HG02840 (cell line): ENCODE measurements around the gene PLXDC1.
A peak's percentile ranks its signal among the peaks of the same experiment; 100 is the strongest.

ENCODE experiments used
- ATAC-seq: cut with Tn5 transposase; IDR thresholded peaks from one replicate; pipeline ENCODE4 v1.9.1; 2021; ENCODE audit warnings: mild to moderate bottlenecking, moderate library complexity, moderate number of reproducible peaks; ENCODE audit not compliant: unreplicated experiment, low FRiP score

Gene PLXDC1

DNA sequence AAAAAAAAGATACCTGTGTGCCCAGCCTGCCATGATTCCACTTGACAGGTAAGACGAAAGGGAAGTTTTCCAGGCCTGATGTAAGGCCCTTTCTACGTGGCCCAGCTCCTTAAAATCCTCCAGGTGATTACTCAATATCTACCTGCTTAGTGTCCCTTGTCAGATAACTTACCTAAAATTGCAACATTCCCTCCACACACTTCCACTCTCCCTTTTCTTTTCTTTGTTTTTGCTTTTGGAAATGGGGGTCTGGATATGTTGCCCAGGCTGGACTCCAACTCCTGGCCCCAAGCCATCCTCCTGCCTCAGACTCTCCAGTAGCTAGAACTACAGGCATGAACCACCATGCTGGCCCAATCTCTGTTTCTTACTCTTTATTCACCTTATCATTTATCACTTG, 7.2 kb upstream of the PLXDC1 start:
- no peak for ATAC-seq

DNA sequence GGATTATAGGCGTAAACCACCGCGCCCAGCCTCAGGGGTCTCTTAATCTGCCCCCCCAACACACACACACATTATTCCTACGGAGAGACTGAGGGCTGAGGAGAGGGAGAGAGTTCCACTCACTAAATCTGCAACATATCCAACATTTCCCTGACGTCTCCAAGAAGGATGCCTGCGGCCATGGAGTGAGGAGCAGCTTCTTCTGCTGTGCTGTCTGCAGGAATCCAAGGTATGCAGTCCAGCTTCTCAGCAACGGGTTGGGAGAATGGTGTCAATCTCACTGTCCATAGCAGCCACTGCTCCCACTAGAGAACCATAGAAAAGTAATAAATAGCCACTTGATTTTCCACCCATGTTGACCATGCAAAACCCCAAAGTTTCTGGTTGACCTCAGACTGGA, 5.1 kb upstream of the PLXDC1 start:
- ATAC-seq, result no peak

DNA sequence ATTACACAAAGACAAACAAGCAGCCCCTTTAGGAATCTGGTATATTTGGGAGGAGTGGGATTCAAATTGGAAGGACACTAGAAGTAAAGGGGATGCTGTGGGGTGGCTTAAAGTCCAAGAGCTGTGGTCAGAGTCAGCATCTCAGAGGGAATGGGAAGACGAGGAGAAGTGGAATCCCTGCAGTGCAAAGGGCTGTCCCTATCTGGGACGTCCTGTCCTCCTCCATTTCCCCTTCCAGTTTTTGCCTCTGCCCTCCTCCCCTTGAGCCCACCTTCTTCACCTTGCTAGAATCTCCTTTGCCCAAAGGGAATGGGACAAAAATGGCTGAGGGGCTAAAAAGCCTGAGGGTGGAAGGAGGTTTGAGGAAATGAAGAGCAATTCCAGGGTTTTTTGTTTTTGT, 4.2 kb upstream of the PLXDC1 start:
- no peak for ATAC-seq

DNA sequence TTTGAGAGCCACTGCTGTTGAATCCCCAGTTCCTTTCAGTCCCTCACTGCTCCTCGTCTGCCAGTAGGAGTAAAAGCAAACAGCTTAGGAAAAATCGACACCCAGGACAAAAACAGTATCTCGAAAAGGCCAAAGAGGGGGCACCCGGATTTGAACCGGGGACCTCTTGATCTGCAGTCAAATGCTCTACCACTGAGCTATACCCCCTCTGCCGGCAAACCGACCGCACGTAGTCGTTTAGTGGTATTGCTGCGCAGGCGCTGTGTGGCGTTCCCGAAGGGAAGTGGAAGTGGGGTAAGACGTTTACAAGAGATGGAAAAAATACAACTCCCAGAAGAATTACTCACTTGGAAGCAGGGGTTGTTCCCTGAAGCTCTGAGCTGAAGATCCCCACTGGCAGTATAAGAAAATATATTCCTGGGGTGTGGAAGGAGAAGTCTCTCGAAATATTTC, 2.2 kb upstream of the PLXDC1 start:
- peak; percentile 48 for ATAC-seq

DNA sequence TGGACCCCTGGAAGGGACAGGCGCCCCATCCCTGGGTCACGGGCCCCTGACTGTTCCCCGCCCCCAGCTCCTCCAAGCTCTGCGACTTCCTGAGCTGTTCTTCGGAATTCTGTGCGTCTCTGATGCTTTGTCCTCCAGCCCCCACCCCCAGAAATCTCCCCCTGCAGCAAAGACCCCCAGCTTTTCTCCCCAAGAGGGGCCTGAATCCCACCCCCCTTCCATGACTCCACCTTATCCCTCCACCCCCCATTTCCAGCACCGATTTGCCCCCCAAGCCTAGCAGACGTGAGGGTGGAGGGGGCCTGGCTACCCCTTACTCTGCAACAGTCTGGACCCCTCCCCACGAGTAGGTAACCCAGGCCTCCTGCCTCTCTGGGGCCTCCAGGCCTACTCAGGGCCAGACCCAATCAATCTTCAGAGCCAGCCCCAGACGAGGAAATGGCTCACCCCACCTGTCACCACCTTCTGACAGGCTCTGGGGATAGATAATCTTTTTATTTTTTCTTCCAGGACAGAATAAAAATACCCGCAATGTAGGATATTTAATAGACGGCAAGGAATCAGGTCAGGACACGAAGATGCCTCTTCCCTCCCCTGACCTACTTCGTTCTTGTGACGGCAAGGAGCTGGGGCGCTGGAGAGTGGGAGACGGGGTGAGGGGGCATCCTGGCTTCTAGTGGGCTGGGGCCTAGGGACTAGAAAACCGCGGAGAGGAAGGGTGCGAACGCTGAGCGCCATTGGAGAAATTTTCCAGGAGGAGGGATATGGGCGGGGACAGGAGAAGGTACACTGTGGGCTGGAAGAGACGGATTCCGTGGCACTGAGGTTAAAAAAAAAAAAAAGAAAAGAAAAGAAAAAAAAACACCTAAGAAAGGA, 744 bp upstream of the PLXDC1 start:
- no peak for ATAC-seq

DNA sequence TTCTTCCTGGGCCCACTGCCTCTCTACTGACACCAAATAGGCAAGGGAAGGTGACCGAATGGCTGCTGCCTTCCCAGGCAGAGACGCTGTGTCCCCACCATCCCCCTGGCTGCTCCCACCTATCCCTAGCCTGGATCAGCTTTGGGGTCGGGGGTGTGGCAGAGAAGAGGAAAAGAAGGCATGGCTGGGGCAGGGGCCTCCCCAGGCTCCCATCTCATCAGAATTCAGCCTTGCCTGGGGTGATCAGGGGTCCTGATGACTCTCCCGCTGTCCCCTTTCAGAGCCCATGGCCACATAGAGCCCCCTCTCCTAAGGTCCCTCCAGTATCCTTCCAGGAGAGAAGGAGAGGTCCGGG, 665 bp downstream of the PLXDC1 start:
- no peak for ATAC-seq

DNA sequence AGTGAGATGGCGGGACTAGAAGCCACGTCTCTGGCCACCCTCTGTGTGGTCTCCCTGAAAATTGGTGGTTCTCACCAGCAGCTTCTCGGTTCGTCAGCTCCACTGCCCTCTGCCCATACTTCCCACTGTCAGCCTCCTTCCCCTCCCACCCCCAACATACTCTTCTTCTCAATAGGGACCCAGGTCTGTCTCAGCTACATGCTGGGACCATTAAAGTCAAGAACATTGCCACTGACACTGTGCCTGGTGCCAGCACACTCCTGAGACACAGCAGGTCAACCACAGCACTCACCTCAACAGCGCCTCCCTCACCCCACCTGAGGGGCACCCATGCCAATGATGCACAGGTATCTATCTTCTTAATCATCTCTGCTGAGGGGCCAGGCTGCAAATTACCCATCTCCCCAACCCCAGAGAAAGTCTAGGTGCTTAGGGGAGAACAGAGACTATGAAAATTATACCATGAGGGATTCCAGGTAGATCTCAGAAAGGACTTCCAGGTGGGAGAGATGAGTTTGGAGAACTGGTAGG, 1.3 kb downstream of the PLXDC1 start:
- no peak for ATAC-seq

DNA sequence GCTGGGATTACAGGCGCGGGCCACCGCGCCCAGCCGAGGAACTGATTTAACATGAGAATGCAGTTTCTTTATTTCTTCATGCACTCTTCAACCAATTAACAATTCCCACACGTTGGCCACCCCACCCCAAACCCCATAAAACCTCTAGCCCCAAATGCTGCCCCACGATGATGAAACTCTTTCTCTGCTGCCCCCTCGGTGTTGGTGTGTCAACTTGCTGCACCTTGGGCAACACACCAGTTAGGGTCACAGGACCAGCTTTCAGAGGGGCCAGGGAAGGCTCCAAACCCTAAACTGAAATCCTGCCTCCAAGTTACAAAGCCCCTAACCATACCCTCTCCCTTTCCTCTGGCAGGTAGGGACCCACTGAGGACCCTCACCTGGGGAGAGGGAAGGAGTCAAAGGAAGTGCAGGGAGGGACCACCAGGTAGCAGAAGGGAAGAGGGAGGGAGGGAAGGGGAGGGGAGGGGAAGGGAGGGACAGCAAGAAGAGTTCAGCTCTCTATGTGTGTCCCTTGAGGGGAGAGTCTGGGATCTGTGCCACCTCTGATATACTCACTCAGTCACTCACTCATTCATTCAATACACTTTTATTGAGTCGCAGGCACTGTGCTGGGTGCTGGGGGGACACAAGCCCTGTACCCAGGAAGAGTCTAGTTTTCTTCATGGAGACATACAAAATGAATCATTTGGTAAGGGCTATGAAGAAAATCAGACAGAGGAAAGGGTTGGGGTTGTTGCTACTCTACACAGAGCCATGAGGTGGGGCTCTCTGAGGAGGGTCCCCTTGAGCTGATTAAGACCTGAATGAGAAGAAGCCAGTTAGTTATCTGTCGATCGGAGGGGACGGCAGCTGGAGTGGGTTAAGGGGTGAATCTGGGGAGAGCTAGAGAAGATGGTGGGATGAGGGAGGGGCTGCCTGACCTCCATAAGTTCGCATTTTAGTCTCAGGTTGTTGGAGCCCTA, 3.9 kb downstream of the PLXDC1 start:
- ATAC-seq, result no peak

DNA sequence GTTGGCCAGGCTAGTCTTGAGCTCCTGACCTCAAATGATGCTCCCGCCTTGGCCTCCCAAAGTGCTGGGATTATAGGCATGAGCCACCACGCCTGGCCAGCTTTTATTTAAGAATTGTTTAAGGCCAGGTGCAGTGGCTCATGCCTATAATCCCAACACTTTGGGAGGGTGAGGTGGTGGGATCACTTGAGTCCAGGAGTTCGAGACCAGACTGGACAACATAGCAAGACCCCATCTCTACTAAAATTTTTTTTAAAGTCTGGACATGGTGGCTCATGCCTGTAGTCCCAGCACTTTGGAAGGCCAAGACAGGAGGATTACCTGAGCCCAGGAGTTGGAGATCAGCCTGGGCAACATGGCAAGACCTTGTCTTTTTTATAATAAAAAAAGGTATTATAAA, 5.2 kb downstream of the PLXDC1 start:
- no peak for ATAC-seq

DNA sequence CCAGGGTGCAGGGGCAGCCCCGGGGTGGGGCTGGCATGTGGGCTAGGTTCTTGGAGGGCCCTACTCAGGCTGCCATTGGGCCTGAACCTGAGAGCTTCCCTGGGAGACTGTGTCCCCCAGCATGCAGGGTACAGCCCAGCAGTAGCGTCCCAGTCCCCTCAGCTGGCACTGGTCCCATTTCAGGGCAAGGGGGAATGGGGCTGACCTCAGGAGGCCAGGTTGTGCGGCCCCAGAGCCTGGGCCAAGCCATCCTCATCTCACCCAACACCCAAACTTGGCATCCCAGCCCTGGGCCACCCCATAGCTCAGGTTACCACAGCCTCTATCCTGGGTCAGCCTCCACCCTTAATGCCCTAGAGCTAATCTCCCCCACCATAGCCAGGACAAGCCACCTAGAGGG, 6.3 kb downstream of the PLXDC1 start:
- no peak for ATAC-seq

DNA sequence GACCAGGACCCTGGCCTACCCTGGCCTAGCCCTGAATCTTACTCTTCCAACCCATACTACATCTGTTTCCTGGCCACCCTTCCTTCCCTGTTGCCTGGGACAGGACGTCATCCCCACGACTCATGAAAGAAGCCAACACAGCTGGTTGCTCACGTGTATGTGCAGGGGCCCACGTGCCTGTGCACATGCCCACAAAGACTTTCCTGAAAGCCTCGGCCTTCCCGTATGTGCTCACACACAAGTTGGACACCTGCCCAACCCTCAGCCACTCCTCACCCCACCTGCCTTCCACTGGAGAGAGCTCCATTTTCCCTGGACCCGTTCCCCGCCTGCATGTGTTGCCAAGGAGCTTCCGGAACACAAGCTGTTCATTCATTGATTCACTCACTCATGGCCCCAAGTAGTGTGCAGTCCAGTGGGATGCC, 7.0 kb downstream of the PLXDC1 start:
- ATAC-seq, result no peak

DNA sequence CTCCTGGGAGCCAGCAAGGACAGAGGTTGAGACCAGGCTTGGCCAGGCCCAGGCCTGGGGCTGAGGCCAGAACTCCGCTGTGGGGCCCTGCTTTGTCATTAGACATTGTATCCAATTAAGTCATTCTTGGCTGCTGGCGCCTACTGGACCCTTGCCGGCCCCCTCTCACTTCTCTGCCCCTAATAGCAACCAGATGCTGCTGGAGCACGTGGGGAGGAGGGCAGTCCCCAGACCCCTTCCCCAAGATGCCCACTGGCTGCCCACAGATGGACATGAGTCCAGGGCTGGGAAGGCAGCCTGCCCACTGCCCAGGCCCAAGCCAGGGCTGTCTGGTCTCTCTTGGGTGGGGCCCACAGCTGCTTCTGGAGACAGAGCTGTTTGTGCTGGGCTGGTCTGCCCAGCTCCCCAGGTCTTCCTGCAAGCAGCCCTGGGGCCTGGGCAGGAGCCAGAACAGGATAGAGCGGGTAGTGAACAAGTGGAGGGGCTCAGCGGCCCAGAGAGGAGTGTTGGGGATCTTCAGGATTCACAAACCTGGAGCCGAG, 7.8 kb downstream of the PLXDC1 start:
- ATAC-seq, result no peak

DNA sequence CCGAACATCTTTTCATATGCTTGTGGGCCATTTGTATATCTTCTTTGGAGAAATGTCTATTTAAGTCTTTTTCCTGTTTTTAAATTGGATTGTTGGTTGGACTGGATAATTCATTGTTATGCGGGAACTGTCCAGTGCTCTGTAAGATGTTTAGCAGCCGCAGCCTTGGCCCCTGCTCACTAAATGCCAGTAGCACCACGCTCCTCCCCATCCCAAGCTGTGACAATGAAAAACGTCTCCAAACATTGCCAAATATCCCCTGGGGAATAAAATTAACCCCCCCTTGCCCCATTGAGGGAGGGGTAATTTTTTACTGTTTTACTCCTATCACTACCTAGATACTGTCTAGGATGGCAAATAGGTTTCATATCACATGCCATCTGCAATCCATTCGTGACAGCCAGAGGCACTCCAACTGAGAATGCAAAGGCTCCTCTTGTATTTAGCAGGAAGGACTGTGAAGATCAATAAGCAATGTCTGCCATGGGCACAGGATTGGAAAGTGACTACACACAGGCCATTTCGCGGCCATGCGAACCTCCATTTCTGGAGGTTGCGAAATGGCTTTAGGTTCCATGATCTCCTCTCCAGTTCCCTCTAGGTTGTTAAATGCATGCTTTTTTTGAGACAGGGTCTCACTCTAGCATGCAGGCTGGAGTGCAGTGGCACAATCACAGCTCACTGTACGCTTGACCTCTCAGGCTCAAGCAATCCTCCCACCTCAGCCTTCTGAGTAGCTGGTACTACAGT, 9.3 kb downstream of the PLXDC1 start:
- no peak for ATAC-seq

DNA sequence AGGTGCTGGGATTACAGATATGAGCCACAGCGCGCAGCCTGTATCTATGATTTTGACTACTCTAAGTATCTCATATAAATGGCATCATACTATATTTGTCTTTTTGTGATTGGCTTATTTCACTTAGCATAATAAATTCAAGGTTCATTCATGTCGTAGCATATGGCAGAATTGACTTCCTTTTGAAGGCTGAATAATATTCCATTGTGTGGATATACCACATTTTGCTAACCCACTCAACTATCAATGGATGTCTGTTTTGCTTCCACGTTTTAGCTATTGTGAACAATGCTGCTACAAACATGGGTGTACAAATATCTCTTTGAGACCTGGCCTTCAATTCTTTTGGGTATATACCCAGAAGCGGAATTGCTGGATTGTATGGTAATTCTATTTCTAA, 10.1 kb downstream of the PLXDC1 start:
- no peak for ATAC-seq

DNA sequence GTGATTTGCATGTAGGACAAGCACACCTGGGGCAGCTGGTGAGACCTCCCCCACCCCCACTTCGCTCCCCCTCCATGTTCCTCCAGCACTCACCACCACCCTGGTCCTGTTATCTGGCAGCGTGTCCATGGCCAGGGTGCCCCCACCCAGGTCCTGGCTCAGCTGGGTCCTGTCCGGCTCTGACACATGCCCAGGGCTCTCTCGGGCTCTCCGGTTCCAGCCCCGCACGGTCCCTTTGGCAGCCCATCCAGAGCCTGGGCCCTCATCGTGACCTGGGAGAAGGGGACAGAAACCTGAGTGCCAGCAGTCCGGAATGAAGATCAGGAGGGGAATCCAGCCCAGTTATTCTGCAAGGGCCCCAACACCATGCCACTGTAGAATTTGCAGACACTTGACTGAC, 11.9 kb downstream of the PLXDC1 start:
- ATAC-seq, result no peak

DNA sequence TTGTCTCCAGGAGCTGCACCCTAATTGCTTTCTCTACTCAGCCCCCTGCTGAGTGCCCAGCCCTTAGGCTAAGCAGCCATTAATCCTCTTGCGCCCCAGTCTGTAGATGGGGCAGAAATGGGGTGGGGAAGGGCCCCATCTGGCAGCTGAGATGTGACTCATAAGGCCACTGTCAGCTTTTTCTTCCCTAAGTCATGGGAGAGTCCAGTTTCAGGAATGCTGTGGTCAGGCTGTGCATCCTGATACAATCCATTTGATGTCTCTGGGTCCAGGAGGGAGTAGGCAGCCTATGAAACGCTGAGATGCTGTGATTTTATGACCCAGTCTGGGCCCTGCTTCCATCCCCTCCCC, 12.3 kb downstream of the PLXDC1 start:
- ATAC-seq, result no peak

DNA sequence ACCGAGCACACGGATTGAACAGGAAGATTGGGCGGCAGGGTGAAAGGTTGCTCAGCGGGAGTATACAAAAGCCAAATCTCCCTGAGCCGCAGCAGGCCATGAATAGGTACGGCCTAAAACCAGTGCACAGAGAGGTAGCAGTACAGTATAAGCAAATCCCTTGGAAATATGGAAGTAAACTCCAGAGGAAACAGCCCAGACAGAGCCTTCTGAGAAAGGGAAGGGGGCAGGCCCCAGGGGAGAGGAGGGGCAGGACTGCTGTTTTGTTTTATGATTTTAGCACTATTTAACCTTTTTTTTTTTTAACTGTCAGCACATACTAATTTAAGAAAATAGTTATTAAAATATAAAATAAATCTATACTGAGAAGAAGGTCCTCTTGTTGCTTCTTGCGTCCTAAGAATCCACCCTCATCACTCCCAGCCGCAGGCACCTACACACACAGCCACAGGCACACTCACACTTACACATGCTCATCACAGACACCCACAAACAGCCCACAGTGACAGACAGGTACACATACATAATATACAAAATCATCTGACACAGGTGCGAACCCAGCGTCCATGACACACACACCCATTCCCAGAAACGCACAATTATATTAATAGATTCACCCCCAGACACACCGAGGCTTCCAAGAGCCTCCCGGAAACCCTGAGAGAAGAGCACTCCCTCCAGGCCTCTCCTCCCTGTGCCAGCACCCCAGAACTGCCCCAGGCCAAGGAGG, 12.8 kb downstream of the PLXDC1 start:
- ATAC-seq, result no peak

DNA sequence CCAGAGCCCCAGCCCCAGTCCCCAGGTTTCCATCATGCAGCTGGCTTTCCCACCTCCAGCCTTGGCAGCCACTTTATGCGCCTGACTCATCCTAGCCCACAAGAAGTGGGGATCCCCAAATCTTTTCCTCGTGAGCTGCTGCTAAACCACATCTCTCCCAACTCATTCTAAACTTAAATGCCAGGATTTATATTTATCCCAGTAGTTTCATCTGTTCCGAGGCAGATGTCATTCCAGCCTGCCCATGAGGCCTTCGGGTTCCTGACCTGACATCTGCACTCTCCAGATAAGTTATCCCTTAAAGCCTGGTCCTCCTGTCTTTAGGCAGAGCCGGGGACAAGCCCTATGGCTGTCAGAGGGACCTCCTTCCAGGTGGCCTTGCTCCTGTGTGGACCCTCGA, 16.6 kb downstream of the PLXDC1 start:
- no peak for ATAC-seq

DNA sequence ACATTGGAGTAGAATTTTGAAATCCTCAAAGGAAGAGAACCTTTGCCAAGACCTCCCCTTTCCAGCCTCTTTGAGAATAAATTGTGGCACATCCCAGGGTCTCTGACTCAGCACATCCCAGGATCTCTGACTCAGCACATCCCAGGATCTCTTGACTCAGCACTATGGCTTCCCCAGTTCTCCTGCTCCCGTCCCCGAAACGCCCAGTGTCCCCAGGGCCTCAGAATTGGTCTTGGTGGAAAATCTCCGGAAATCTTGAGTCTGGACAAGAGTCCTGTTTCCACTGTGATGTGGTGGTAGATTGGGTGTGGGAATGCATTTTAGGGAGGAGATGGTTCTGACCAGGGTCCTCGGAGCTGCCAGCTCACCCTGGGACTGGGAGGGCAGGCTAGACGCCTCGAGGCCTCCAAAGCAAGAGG, 19.2 kb downstream of the PLXDC1 start:
- no peak for ATAC-seq

DNA sequence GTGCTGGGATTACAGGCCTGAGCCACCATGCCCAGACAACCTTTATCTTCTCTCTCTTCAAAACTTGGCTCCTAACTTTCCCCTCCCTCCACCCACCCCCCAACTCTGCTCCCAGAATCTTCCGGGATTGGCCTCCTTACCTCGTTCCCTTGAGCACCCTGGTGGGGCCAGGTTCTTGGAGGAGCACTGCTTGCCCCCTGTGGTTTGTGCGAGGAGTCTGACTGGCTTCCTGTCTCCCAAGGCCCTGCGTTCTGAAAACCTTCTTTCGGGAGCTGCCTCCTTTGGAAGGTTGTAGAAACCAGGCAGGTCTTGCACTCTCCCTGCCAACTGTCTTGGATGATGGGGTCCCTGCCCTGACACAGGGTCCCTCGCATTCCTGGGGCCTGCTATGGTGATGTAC, 19.8 kb downstream of the PLXDC1 start:
- ATAC-seq, result no peak
